ENCODE measurements around the gene RPIA.
"Not testable (repeated sequence)": the region's sequence is repeated elsewhere in the genome, so short reads cannot be mapped to it uniquely, and the experiment has no call there.

RPIA gene

DNA sequence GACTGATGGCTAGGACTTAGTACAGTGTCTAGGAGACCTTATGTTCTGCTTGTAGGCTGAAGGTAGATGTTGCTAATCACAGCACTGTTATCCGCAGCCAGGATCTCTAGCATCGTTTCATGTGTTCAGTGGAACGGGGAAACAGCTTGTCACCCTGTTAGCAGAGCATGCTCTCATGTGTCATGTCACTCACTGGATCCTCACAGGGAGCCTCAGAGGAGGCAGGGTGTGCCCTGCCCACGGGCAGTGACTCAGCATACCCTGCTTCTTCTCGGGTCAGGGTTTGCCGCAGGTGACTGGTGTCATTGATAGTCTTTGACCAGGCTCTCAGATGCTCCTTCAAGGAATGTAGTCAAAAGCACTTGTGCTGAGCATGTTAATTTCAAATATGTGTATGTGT is 44.4 kb downstream of the RPIA start:
- peak in 1 of 5 experiments; percentile 14 for DNase-seq

GRCh38 chr2:88736437-88736836 is 45.0 kb downstream of the RPIA start:
- no peak for DNase-seq

GRCh38 chr2:88737385-88737784 is 45.9 kb downstream of the RPIA start:
- DNase-seq = peak in 1 of 5 experiments; percentile 57

DNA sequence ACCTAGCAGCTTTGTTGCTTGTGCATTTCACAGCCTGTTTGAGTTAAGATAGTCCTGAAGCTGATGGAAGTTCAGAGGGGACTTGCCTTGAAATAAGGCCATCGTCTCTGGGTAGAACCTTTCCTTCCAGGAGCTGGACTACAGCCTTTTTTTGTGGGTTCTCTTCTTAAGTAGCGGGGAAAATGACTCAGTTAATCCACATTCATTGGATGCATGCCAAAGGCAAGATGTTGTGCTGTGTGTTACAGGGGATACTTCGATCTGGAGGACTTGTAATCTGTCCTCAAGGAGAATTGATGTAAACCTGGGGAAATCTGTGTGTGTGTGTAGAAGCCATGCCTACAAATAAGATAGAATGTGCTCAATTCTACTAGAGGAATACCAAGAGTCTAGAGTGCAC is 46.8 kb downstream of the RPIA start:
- DNase-seq = no peak

DNA sequence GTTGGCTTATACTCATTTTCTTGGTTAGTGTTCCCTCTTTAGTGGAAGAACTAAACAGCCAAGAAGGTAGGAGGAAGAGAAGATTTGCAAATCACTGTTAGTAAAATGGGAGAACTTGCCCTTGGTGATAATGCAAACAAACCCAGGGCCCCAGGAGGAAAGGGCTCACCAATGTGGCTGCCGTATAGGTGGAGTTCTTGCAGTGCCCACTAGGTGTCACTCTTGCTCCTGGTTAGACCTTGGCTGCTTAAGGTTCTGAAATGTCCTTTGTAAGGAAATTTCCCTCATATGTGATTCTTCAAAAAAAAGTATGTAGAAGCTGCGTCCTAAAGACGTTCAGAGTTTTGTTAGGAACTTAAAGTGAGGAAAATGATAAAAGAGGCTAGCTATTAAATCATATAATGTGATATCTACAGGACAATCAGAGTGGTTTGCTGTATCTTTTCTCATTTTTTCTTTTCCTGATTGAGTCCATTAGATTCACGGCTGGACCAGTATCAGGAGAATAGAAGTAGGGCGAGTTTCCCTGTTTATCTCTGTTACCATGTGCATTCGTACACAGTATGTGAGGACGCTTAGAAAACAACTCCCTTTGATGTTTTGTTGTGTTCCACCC is 48.6 kb downstream of the RPIA start:
- DNase-seq = peak in 4 of 5 experiments; percentile 19 to 68 (median 53)

DNA sequence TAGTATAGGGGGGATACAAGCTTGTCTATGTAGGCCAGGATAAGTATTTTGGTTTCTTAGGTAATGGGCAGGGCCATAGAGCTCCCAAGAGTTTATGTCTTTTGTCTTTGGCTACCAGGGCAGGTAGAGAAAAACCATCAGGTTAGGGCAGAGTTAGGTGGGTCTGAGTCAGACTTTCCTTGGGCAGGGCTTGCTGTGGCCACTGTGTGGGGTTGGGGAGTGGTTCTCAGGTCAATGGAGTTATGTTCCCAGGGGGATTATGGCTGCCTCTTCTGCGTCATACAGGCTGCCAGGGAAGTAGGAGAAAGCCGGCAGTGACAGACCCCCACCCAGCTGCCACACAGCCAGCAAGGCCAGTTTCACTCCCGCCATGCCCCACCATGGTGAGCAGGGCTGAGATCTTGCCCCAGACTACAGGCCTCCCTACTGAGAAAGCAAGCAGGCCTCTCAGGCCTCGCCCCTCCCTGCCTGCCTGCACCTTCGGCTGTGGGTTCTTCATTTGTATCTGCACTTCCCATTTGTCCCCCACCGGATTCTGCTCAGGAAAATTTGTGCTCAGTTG is 55.5 kb downstream of the RPIA start:
- no peak for DNase-seq

DNA sequence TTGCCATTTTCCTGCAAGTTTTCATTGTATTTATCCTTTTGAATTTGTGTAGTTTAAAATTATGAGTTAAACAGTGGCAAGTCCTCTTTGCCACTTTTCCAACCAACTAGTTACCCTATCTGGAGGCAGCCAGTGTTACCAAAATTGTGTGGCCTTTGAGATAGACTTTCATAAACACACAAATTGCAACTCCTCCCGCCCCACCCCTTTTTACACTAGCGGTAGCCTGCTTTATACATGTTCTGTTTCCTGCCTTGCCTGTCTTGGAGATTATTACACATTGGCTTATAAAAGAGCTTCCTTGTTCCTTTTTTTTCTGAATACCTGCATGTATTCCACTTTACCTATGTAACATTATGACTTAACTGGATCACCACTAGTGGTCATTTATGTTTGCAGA is 56.5 kb downstream of the RPIA start:
- no peak for DNase-seq

- DNase-seq = no peak
These were observed 60.3 kb downstream of the RPIA start for GRCh38 chr2:88751768-88752167.

- DNase-seq = peak in 1 of 5 experiments; percentile 86
These were observed 62.5 kb downstream of the RPIA start for GRCh38 chr2:88753833-88754584.

DNA sequence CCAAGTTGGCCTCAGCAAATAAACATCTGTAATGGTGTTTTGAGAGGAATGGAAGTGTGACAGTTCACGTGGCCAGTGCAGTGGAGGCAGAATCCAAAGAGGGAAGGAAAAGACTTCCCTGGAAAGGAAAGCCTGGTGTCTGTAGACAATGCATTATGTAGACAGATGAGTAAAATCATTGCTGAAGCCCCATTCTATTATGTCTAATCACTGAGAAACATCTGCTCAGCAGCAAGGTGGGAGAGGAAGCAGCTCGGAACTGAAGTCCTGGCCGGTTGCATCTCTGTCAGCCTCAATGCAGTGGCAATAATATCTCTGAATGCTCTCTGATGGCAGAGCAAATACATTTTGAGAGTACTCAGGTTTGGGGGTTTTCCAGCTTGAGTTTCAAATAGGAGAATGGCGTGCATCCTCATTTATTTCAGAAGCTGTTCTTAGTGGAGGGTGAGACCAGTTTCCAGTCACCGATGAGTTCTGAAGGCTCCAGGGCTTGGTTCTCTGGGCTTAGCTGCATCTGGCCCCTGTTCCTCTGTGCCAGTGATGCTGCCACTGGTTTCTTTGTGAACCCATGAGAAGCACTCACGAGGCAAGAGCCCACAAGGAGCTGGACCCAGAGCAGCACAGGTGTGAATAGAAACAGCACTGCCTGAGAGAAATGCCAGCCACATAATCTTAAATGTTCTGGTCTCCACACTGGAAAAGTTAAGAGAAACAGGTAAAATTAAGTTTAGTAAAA is 63.3 kb downstream of the RPIA start:
- DNase-seq = peak in 1 of 5 experiments; percentile 33

DNA sequence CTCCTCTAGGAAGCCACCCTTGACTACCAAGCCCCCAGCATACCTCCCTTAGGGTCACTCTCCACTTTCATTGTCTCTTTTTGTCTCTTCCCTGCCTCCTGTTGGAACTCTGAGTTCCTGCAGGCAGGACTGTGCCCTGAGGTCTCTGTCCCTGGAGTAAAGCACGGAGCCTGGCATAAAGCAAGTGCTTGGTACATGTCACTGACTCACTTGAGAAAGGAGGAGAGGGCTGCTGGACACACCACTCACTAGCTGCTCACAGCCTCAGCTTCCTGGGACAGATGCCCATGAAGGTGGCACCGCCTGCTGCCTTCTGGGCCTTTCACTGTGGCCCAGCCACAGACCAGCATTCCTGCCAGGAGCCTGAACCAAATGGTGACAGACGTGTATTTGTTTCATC is 64.4 kb downstream of the RPIA start:
- no peak for DNase-seq

DNA sequence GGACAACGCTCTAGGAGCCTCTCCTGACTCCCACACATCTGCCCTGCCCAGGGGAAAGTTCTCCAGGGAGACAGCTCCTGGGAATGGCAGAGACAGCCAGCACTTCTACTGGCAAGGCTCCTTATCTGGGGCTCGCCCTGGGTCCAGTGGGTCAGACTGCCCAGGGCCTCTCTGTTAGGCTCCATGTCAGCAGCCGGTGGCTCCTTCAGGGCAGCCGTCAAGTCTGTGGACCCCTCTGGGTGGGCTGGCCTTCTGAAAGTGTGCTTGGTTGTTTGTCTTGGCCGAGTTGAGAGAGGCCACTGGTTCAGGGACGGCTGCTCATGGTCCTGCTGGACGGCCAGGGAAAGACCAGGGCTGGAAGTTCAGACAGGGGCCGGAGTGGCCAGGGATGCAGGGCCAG is 65.6 kb downstream of the RPIA start:
- DNase-seq = no peak

DNA sequence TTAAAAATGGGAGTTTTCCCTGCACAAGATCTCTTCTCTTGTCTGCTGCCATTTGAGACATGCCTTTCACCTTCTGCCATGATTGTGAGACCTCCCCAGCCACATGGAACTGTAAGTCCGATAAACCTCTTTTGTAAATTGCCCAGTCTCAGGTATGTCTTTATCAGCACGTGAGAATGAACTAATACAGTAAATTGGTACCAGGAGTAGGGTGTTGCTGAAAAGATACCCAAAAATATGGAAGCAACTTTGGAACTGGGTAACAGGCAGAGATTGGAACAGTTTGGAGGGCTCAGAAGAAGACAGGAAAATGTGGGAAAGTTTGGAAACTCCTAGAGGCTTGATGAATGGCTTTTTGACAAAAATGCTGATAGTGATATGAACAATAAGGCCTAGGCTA is 67.2 kb downstream of the RPIA start:
- DNase-seq = not testable (repeated sequence)

DNA sequence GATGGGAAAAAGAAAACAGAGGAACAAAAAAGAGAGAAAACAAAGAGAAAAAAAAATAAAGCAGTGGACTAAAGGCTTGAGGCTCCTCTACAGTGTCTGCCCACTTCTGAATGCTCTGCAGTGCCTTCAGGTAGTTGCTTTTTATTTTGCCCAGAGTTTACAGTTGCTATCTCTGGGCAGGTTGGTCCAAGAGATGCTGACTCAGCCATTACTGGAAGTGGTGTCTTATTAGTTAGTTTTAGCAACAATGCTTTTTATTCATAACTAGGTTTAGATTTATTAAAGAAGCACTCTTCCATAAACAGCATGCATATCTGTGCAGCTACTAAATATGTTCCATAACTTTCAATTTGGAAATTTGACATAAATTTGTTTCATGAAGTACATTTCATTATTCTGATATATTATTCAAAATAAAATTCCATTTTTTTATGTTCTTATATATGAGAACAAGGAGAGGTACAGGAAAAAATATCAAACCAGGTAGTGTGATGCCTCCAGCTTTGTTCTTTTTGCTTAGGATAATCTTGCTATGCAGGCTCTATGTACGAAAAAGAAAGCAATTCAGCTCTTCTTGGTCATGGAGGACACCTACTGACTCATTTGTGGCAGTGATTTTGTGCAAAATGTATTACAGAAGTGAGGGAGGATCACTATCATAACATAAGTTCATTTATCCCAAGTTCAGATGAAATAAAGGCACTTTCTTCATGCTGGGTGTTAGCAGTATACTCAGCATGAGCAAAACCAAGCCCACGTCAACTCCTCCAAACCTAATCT is 69.5 kb downstream of the RPIA start:
- DNase-seq = no peak

DNA sequence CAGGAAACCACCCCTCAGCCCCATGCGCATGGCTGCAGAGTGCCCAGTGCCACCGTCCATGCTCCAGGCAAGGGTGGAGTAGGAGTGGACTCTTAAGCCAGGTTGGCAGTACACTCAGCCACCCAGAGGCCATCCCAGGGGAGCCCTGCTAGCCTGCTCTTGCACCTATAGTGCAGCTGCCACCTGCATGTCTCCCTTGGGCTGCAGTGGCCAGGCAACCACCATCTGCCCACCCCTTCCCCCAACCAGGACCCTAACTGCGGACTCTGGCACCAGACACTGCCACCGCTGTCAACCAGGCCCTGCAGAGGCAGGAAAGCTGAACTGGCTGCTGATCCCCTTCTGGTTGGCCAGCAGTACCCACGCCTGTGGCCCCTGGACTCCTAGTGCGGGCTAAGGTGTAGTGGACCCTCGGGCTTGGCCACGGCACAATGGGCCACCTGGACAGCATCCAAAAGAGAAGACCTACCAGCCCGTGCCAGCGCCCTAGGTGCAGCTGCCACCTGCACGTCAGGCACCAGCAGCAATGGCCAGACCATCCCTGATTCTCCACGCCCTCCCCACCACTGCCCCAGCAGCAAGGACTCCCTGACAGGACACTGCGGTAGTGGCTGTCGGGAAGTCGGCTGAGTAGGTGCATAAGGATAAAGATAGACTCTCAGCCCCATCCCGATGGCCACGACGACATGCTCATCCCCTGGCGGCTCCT is 72.8 kb downstream of the RPIA start:
- no peak for DNase-seq

DNA sequence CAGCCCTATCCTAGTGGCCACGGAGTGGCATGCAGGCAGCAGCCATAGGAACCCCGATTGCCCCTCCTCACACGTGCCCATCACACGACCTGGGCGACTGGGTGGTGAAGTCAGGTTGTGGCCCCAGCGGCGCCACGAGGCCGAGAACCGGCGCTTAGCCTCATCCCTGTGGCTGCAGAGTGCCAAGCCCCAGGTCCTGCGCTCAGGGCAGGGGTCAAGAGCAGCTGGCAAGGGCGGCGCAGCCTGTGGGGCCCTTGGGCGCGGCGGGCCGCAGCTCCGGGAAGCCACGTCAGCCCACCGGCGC is 73.3 kb downstream of the RPIA start:
- no peak for DNase-seq

- peak in 2 of 5 experiments; percentile 21 to 61 for DNase-seq
These were observed 73.8 kb downstream of the RPIA start for GRCh38 chr2:88765154-88765888.

GRCh38 chr2:88765889-88766481 is 74.5 kb downstream of the RPIA start:
- not testable (repeated sequence) for DNase-seq

- DNase-seq = no peak
These were observed 78.5 kb downstream of the RPIA start for GRCh38 chr2:88770016-88770415.

- DNase-seq = not testable (repeated sequence)
These were observed 82.0 kb downstream of the RPIA start for GRCh38 chr2:88773233-88774028.
